ENCODE measurements around the gene FOXE3.

Gene FOXE3

DNA sequence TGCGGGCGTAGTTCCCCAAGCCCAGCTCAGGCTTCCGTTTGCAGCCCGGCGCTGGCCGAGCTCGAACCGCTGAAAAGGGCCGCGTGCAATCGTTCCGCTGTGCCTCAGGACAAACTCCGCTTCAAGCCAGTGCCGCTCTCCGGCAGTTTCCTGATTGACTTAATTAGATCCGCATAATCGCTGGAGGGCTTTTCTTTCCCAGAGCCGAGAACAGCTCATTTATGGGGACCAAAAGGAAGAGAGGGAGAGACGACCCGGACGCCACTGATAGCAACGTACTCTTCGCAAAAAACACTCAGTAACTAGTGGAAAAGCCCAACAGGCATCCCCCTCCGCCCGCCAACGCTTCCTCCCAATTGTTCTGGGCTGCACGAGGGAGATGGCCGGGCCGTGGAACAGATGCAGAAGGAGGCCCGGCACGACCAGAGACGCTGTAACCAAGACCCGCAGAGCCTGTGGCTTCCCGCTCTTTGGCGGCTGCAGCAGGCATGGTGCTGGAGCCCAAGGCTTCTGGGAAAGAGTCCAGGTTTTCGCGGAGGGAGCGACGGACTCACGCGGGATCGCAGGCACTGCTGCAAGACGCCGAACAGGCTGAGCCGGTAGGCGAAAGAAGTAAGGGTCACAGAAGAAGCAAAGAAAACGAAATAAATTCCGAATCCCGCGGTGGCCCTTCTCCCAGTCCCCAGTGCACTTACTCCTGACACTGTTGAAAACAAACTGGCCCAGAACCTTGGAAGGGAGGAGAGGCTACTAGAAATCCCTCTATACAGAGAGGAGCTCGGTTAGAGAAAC is 18.2 kb downstream of the FOXE3 start:
- Mint-ChIP-seq H3K27ac (peak overlapping the region; percentile 87), H3K4me1 (ENCODE audit: low read depth) (peaks cover 60% of the 10 kb centered on the region), H3K4me3 (peak overlapping the region; percentile 64), H3K27me3 (peaks cover 51% of the 10 kb centered on the region), H3K9me3 (no peaks in the 10 kb centered on the region), H3K36me3 (ENCODE audit: low read depth) (peaks cover 50% of the 10 kb centered on the region)
- intact Hi-C loops (cut with micrococcal nuclease): loop anchor here (10.0 kb wide), 1 partner anchor 99 kb away; the partner anchor contains the start of gene CMPK1

DNA sequence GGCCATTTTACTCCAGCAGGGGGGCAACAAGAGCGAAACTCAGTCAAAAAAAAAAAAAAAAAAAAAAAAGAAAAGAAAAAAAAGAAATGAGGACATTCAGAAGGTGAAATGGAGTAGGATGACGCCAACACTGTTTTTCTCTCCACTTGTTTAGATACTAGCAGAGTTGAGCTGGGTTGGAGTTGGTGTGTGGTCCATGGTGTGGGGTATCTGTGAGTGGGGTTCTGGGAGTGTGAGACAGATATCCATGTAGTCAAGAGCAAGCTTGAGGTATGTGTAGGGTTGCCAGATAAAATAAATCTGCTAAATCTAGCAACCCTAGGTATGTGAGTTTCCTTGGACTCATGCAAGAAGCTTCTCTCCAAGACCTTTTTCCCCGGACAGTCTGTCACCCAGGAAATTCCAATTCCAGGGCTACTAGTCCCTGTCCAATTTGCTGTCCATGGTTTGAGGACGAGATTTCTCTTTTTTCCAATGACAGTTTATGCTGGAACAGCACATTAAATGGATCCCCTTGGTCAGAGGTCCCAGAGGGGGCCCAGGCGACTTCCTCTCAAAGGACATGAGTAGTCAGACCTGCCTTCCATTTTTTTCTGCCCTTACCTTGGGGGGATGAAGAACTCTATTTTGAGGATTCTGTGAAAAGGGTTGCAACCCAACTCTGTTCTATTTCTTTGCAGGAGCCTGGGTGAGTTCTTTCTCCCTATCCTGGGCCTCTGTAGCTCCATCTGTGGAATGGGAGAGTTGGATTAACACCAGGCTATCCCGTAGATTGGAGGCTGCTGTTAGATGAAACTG is 19.6 kb downstream of the FOXE3 start:
- H3K27me3 Mint-ChIP-seq: peaks cover 48% of the 10 kb centered on the region
- peak overlapping the region; percentile 95 for H3K4me3 Mint-ChIP-seq
- H3K27ac Mint-ChIP-seq: peak overlapping the region; percentile 87
- H3K4me1 Mint-ChIP-seq (ENCODE audit: low read depth): peaks cover 60% of the 10 kb centered on the region
- intact Hi-C loops (cut with micrococcal nuclease): loop anchor here (5.0 to 10.0 kb wide), 2 partner anchors 48 to 101 kb away; partner anchors contain the start of gene CMPK1
- peaks cover 50% of the 10 kb centered on the region for H3K36me3 Mint-ChIP-seq (ENCODE audit: low read depth)
- no peaks in the 10 kb centered on the region for H3K9me3 Mint-ChIP-seq

- H3K36me3 Mint-ChIP-seq (ENCODE audit: low read depth): peaks cover 44% of the 10 kb centered on the region
- no peaks in the 10 kb centered on the region for H3K9me3 Mint-ChIP-seq
- peaks cover 53% of the 10 kb centered on the region for H3K4me1 Mint-ChIP-seq (ENCODE audit: low read depth)
- peak overlapping the region; percentile 95 for H3K4me3 Mint-ChIP-seq
- H3K27me3 Mint-ChIP-seq: peaks cover 44% of the 10 kb centered on the region
- peak overlapping the region; percentile 89 for H3K27ac Mint-ChIP-seq
- intact Hi-C loops (cut with micrococcal nuclease): loop anchor here (5.0 to 10.0 kb wide), 2 partner anchors 49 to 102 kb away; partner anchors contain the start of gene CMPK1
These were observed 20.4 kb downstream of the FOXE3 start for GRCh38 chr1:47436304-47436978.

DNA sequence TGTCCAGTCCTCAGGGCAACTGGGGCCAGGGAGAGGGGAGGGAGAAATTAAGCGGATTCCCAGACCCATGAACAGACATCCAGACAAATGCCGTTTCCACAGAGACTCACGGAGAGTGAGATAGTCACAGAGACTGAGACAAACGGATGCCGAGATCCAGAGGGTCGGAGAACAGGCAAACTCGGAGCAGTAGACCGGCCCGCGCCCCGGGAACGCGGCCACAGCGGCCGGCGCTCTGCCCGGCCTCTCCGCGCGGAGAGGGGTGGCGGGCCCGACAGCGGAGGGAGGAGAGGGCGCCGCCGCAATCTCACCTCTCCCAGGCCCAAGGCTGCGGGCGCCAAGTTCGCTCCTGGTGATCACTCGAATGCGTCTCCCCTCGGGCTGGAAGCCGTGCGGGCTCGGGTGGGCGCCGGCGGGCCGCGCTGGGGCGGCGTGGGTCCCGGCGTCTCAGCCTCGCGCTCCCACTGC is 20.9 kb downstream of the FOXE3 start:
- Mint-ChIP-seq H3K4me1 (ENCODE audit: low read depth) (peaks cover 47% of the 10 kb centered on the region), H3K4me3 (peak overlapping the region; percentile 95), H3K9me3 (no peaks in the 10 kb centered on the region), H3K36me3 (ENCODE audit: low read depth) (peaks cover 44% of the 10 kb centered on the region), H3K27ac (peak overlapping the region; percentile 89), H3K27me3 (peaks cover 44% of the 10 kb centered on the region)
- intact Hi-C loops (cut with micrococcal nuclease): loop anchor here (5.0 to 10.0 kb wide), 2 partner anchors 50 to 102 kb away; partner anchors contain the start of gene CMPK1

GRCh38 chr1:47437447-47438164 is 21.5 kb downstream of the FOXE3 start, which contains the start of gene FOXD2:
Gene FOXD2 (plus strand): TSS chr1:47438044. CDS start chr1:47438136, 92 bp downstream.
- Mint-ChIP-seq H3K9me3 (no peaks in the 10 kb centered on the region), H3K36me3 (ENCODE audit: low read depth) (peaks cover 44% of the 10 kb centered on the region), H3K4me3 (peak within 1 kb of the TSS; percentile 95), H3K27me3 (peaks cover 44% of the 10 kb centered on the region), H3K4me1 (ENCODE audit: low read depth) (peaks cover 42% of the 10 kb centered on the region), H3K27ac (peak within 1 kb of the TSS; percentile 89)
- intact Hi-C loops (cut with micrococcal nuclease): loop anchor here (5.0 to 10.0 kb wide), 2 partner anchors 50 to 103 kb away; partner anchors contain the start of gene CMPK1

- intact Hi-C loops (cut with micrococcal nuclease): loop anchor here (5.0 to 10.0 kb wide), 2 partner anchors 51 to 104 kb away; partner anchors contain the start of gene CMPK1
- H3K4me3 Mint-ChIP-seq: peak overlapping the region; percentile 95
- no peaks in the 10 kb centered on the region for H3K9me3 Mint-ChIP-seq
- H3K27ac Mint-ChIP-seq: peak overlapping the region; percentile 89
- H3K36me3 Mint-ChIP-seq (ENCODE audit: low read depth): peaks cover 37% of the 10 kb centered on the region
- peaks cover 34% of the 10 kb centered on the region for H3K4me1 Mint-ChIP-seq (ENCODE audit: low read depth)
- peaks cover 36% of the 10 kb centered on the region for H3K27me3 Mint-ChIP-seq
These were observed 22.3 kb downstream of the FOXE3 start for GRCh38 chr1:47438165-47439016.

- no peaks in the 10 kb centered on the region for H3K9me3 Mint-ChIP-seq
- peaks cover 29% of the 10 kb centered on the region for H3K36me3 Mint-ChIP-seq (ENCODE audit: low read depth)
- H3K27ac Mint-ChIP-seq: no peak overlapping the region
- peaks cover 28% of the 10 kb centered on the region for H3K27me3 Mint-ChIP-seq
- peak overlapping the region; percentile 46 for H3K4me3 Mint-ChIP-seq
- H3K4me1 Mint-ChIP-seq (ENCODE audit: low read depth): peaks cover 34% of the 10 kb centered on the region
- intact Hi-C loops (cut with micrococcal nuclease): loop anchor here (5.0 to 10.0 kb wide), 2 partner anchors 52 to 104 kb away; partner anchors contain the start of gene CMPK1
These were observed 23.1 kb downstream of the FOXE3 start for GRCh38 chr1:47439017-47439818.

DNA sequence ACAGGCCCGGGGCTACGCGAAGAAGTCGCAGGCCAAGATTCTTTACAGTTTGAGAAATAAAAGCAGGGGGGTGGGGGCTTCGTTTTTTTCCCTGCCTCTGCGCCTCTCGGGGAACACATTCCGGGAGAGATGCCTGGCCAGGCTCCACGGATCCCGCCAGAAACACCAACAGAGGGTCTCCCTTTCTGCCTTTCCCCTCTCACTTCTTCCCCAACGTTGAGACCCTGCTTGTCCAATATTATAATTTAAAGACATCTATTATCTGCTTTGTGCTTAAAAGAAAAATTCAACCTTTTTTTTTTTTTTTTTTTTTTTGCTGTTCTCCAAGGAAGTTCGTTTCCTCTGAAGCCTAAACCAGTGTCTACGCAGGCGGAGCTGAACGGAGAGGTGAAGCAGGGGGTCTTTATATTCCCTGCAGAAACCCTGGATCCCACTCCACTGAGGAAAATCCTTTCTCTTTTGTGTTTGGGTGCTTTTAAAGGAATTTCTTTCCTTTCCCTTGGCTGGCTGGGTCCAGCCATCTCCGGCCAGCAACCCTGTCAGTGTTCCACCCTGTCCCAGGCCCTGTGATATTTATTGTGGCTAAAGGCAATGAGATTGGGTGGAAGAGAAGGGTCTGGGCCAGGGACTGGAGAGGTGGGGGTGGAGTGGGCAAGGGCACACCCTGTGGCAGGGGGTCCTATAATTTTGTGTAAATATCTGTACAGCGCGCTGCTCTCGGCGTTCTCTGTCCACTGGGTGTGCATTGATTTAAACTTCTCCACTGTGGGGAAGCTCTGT is 23.9 kb downstream of the FOXE3 start:
- H3K4me3 Mint-ChIP-seq: no peak overlapping the region
- H3K27me3 Mint-ChIP-seq: peaks cover 20% of the 10 kb centered on the region
- H3K36me3 Mint-ChIP-seq (ENCODE audit: low read depth): peaks cover 21% of the 10 kb centered on the region
- intact Hi-C loops (cut with micrococcal nuclease): loop anchor here (5.0 to 10.0 kb wide), 2 partner anchors 53 to 105 kb away; partner anchors contain the start of gene CMPK1
- H3K4me1 Mint-ChIP-seq (ENCODE audit: low read depth): peaks cover 34% of the 10 kb centered on the region
- H3K9me3 Mint-ChIP-seq: no peaks in the 10 kb centered on the region
- H3K27ac Mint-ChIP-seq: no peak overlapping the region

DNA sequence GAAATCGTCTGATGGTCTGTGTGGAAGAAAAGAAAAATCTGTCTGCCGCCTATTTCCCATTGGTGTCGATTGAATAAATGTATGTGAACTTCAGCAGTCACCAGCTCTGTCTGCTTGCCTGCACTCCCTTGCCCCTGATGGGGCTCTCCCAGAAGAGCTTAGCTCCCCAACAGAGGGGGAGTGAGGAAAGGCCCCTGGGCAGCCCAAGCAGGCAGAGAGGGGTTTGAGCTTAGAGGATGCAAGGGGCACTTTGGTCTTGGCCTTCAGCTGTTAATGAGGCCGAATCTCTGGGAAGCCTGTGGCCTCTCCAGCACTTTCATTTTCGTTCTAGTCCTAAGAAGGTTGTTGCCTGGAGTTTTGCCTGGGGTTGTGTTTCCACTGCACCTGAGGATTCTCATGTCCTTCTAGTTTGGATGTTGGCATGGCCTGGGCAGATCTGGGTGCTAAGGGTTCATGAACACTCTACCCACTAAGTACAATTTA is 24.6 kb downstream of the FOXE3 start:
- Mint-ChIP-seq H3K36me3 (ENCODE audit: low read depth) (peaks cover 15% of the 10 kb centered on the region), H3K4me1 (ENCODE audit: low read depth) (peaks cover 31% of the 10 kb centered on the region), H3K4me3 (no peak overlapping the region), H3K9me3 (no peaks in the 10 kb centered on the region), H3K27ac (no peak overlapping the region), H3K27me3 (peaks cover 14% of the 10 kb centered on the region)
- intact Hi-C loops (cut with micrococcal nuclease): no loop called here

DNA sequence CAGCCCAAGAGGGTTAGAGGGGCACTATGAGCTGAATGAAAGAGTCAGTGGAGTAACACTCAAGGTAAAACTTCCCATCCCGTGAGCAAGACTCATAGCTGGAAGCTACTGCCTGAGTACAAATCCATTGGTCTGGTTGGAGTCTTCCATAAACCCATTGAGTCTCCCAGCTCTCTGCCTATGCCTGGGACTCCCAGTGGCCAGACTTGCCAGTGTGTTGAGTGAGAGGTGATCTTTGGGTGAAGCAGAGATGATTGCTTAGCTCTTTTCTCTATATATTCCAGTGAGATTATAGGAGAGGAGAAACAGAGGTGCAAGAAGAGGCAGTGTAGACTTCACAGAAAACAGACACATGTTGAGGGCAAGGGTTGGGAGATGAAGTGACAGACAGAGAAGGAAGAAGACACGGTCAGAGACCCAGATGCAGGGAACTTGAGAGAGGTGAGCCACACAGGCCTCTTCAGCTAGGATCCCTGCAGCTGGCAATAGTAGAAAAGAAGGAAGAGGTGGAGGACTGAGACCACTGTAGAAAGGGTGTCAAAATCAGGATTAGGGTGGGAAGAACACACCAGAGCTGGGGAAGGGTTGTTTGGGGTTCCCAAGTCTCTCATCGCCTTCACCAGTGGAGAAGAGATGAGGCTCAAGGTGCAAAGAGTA is 25.5 kb downstream of the FOXE3 start:
- intact Hi-C loops (cut with micrococcal nuclease): no loop called here
- Mint-ChIP-seq H3K27me3 (peaks cover 5% of the 10 kb centered on the region), H3K4me1 (ENCODE audit: low read depth) (peaks cover 22% of the 10 kb centered on the region), H3K9me3 (no peaks in the 10 kb centered on the region), H3K27ac (no peak overlapping the region), H3K4me3 (no peak overlapping the region), H3K36me3 (ENCODE audit: low read depth) (peaks cover 6% of the 10 kb centered on the region)

All from dendritic cell treated with granulocyte-macrophage colony-stimulating factor and Interleukin-4, amounts not matched to agents 40 ng/mL and 50 ng/mL, for 4 days (primary cell).